ENCODE results near the gene MPP3.

MPP3 gene, protein sequence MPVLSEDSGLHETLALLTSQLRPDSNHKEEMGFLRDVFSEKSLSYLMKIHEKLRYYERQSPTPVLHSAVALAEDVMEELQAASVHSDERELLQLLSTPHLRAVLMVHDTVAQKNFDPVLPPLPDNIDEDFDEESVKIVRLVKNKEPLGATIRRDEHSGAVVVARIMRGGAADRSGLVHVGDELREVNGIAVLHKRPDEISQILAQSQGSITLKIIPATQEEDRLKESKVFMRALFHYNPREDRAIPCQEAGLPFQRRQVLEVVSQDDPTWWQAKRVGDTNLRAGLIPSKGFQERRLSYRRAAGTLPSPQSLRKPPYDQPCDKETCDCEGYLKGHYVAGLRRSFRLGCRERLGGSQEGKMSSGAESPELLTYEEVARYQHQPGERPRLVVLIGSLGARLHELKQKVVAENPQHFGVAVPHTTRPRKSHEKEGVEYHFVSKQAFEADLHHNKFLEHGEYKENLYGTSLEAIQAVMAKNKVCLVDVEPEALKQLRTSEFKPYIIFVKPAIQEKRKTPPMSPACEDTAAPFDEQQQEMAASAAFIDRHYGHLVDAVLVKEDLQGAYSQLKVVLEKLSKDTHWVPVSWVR

DNA sequence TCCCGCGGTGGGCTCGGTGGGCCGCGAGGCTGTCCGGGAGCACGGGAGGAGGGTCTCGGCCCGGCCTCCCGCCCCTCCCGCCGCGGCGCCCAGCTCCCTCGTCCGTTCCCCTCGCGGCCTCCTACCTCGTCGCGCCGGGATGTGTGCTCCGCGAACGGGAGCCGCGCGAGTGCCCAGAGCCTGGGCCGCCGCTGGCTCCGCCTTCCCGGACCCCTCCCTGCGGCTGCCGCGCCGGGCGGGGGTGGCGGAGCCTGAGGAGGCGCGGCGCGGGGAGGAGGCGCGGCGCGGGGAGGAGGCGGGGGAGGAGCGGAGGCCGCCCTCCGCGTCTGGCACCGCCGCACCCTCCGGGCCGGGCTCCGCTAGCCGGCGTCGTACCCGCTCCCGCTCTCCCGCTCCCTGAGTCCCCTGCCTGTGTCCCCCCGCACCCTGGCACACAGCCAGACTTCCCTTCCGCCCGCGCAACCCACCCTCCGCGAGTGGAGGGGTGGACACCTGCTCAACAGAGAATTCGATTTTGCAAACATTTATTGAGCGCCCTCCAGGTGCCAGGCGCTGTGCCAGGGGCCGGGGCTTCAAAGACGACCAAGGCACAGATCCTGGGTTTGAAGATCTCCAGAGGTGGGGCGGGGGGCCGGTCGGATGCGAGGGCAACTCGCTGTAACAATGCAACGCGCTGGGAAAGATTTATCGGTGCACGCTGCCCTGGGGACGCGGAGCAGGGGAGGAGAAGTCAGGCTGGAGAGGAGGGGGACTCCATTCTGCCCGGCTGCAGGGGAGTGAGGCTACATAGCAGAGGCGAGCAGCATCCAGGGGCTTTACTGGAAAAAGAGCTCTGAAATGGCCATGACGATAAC, at the start of gene MPP3:
Gene MPP3, minus strand, starts transcription at position 171 of the 854 bp plus-strand sequence. CDS start 1,240 bp downstream, outside the sequence.
- H4K20me1 ChIP-seq, result peaks cover 0 to 21% (median 0%) of the 10 kb centered on the region in 11 experiments; a peak in 4 of 22 replicates
- H3K4me2 ChIP-seq, result peak within 1 kb of the TSS; percentile 81 to 98 (median 96)
- TF ChIP-seq Cebpa-rat (IDR thresholded peaks at IDR 0.05), result no peak
- H3K36me3 ChIP-seq, result peaks cover 0 to 31% (median 3%) of the 10 kb centered on the region in 11 experiments; a peak in 9 of 22 replicates
- no peaks in the 10 kb centered on the region for H3K9me3 ChIP-seq (replicated peaks in 1 of 11)
- peak within 1 kb of the TSS; percentile 61 to 80 (median 77) for H3K9ac ChIP-seq
- H3K27me3 ChIP-seq, result peaks cover 0 to 17% (median 6%) of the 10 kb centered on the region in 11 experiments; a peak in 12 of 22 replicates
- peak within 1 kb of the TSS; percentile 58 to 76 (median 67) for H3K4me3 ChIP-seq
- peak within 1 kb of the TSS; percentile 12 to 69 (median 42); a peak in 17 of 22 replicates for H3K27ac ChIP-seq
- H3K4me1 ChIP-seq, result peaks cover 11 to 30% (median 14%) of the 10 kb centered on the region in 10 experiments; a peak in 18 of 20 replicates

DNA sequence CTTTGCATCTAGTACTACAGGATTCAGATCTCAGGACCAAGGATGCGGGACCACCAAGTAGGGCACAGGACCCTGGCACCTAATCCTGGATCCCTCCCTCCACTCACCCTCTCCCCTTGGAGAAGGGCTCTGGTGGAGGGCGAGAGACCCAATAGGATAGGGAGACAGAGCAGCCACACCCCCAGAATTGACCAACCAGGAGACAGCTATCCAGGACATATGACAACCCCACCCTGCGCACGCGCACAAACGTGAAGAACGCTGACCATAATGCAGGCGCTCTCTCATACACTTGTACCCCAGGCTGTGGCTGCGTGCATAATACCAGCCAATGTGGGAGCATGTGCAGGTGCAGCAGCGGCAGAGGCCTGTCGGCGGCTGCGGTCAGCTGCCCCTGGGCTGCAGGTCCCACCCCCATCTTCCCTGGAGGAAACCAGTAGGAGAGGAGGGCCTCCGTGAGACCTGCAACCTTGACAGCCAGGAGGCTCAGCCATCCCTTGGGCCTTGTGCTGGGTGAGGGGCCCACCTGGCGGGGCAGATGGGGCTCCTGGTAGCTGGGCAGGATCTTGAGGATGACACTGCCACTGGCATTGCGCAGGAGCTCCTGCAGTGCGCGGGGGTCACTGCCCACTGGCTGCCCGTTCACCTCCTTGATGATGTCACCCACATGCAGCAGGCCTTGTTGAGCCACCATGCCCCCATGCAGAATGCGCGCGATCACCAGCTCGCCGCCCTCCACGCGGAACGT, 49.0 kb upstream of the MPP3 start:
- H3K4me2 ChIP-seq, result no peak overlapping the region
- no peak overlapping the region for H3K9ac ChIP-seq
- TF ChIP-seq Cebpa-rat (IDR thresholded peaks at IDR 0.05), result no peak
- peaks cover 0 to 10% (median 0%) of the 10 kb centered on the region in 11 experiments; a peak in 2 of 22 replicates for H4K20me1 ChIP-seq
- no peaks in the 10 kb centered on the region for H3K9me3 ChIP-seq (replicated peaks in 1 of 11)
- no peak overlapping the region for H3K27ac ChIP-seq
- no peak overlapping the region for H3K4me3 ChIP-seq
- H3K4me1 ChIP-seq, result peaks cover 0 to 4% (median 0%) of the 10 kb centered on the region in 10 experiments; a peak in 1 of 20 replicates
- H3K27me3 ChIP-seq, result no peaks in the 10 kb centered on the region
- H3K36me3 ChIP-seq, result no peaks in the 10 kb centered on the region

DNA sequence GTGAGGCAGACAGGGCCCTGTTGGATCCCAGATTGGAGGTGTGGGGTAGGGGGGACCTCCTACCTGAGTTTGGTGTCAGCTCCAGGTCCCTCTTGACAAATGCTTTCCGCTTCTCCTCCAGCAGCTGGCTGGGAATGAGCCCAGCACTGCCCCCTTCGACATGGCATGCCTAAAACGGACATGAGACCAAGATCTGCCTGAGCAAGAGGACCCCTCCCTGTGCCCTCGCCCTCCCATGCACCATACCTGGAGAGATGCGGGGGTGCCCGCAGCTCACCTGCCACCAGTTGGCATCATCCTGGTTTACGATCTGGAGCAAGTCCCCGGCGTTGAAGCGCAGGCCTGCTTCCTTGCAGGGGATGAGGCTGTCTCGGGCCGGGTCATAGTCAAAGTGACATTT, 48.2 kb upstream of the MPP3 start:
- peaks cover 0 to 4% (median 0%) of the 10 kb centered on the region in 10 experiments; a peak in 1 of 20 replicates for H3K4me1 ChIP-seq
- no peak overlapping the region for H3K27ac ChIP-seq
- no peaks in the 10 kb centered on the region for H3K9me3 ChIP-seq (replicated peaks in 1 of 11)
- H3K27me3 ChIP-seq, result no peaks in the 10 kb centered on the region
- H4K20me1 ChIP-seq, result peaks cover 0 to 10% (median 0%) of the 10 kb centered on the region in 11 experiments; a peak in 2 of 22 replicates
- no peak for TF ChIP-seq Cebpa-rat (IDR thresholded peaks at IDR 0.05)
- no peak overlapping the region for H3K4me2 ChIP-seq
- no peaks in the 10 kb centered on the region for H3K36me3 ChIP-seq
- no peak overlapping the region for H3K4me3 ChIP-seq
- H3K9ac ChIP-seq, result no peak overlapping the region

DNA sequence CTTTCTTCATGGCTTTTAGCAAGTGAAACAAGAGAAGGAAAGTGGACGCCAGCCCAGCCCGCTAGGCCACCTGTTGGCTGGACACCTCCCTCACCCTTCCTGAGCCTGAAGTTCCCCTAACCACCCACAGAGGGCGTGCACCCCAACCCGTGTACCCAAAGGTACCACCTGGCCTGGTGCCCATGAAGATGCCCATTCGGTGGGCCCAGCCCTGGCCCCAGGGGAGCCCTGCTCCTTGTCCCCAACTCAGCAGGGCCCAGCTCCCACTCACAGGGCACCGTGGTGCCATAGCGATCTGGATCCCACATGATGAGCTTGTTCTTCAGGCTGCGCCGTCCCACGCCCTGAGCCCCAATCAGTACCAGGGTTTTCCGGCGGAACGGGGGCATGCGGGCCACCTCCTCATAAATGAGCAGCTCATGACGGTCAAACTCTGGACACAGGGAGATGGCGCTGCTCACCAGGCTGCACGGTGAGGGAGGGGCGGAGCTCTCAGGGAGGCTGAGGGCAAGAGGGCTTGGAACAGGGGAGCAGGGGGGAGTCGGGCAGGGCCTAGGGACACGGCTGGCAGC, 47.6 kb upstream of the MPP3 start:
- no peaks in the 10 kb centered on the region for H3K9me3 ChIP-seq (replicated peaks in 1 of 11)
- H3K9ac ChIP-seq, result no peak overlapping the region
- H3K4me3 ChIP-seq, result no peak overlapping the region
- peaks cover 0 to 4% (median 0%) of the 10 kb centered on the region in 10 experiments; a peak in 2 of 20 replicates for H3K4me1 ChIP-seq
- peaks cover 0 to 10% (median 0%) of the 10 kb centered on the region in 11 experiments; a peak in 2 of 22 replicates for H4K20me1 ChIP-seq
- no peak for TF ChIP-seq Cebpa-rat (IDR thresholded peaks at IDR 0.05)
- H3K27ac ChIP-seq, result no peak overlapping the region
- no peaks in the 10 kb centered on the region for H3K36me3 ChIP-seq
- H3K27me3 ChIP-seq, result no peaks in the 10 kb centered on the region
- H3K4me2 ChIP-seq, result no peak overlapping the region

DNA sequence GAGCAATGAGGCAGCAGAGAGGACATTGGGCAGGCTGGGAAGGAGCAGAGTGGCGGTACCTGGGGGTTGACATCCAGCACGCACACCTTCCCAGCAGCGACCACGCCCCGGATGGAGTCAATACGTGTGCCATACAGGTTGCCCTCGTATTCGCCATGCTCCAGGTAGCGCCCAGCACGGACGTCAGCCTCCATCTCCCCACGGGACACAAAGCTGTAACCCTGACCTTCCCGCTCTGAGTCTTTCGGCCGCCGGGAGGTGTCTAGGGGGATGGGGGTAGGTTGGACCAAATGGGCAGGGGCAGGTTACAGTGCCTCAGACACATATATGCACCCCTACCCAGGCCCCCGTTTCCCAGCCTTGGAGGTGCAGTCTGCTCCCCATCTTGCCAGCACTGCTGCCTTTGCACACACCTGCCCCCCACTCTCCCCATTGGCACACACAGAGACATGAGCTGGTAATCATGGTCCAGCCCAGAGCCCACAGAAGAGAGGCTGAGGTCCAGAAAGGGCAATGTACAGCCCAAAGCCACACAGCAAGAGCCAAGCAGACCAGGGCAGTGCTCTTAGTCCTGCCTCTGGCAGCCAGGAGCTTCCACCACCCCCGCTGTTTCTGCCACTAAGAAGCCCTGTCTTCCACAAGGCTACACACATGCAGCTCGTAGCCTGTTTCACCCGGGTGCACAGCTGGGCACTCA, 46.9 kb upstream of the MPP3 start:
- no peak overlapping the region for H3K27ac ChIP-seq
- no peak overlapping the region for H3K4me2 ChIP-seq
- H4K20me1 ChIP-seq, result peaks cover 0 to 10% (median 0%) of the 10 kb centered on the region in 11 experiments; a peak in 2 of 22 replicates

DNA sequence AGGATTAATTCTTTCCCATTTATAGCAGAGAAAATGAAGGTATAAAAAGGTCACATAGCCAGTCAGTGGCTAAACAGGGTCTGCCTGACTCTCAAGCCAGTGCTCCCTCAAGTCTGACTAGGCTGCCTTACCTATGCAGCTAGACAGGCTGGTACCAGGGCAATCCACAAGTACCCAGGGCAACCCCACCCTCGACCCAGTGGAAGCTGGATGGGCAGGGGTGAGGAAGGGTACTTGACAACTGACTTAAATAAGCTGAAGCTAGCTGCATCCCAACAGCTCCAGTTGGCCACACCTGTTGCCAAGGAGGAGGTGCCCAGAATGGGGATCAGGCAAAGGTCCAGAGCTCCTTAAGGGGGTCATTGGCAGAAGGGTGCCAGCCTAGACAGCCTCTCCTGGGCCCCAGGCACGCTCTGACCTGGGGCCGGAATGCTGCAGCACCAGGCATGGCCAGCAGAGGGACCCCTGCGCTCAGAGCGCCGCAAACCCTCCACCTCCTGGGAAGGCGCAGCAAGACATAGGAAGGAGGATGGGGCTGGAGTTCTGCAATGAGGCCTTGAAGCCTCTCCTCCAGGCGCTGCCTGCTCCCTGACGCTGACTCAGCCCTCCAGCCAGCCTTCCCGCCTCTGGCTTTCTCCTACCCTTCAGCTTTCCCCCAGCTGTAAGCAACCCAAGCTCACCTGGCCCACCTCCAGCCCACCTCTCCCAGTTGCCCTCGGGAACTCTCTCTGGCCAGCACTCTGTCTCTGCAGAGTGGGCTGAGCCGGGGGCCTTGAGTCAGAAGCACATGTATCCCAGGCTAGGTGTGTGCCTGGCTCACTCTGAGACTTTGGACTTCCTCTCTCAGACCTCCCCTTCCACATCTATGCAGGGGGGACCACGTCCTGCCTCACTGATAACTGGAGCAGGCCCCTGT, 45.6 kb upstream of the MPP3 start:
- no peak for TF ChIP-seq Cebpa-rat (IDR thresholded peaks at IDR 0.05)
- Histone ChIP-seq H3K4me1 (peaks cover 0 to 4% (median 0%) of the 10 kb centered on the region in 10 experiments; a peak in 2 of 20 replicates), H3K4me3 (no peak overlapping the region), H3K27me3 (no peaks in the 10 kb centered on the region), H3K27ac (no peak overlapping the region), H3K9ac (no peak overlapping the region), H3K9me3 (replicated peaks in 1 of 11) (peaks cover 0 to 10% (median 0%) of the 10 kb centered on the region in 11 experiments; a peak in 3 of 22 replicates), H3K36me3 (no peaks in the 10 kb centered on the region), H3K4me2 (peak overlapping the region in 1 of 11 experiments; percentile 40; a peak in 1 of 22 replicates), H4K20me1 (peaks cover 0 to 10% (median 0%) of the 10 kb centered on the region in 11 experiments; a peak in 2 of 22 replicates)

More for the DNA sequence above, 46.9 kb upstream of the MPP3 start:
- H3K9me3 ChIP-seq (replicated peaks in 1 of 11), result no peaks in the 10 kb centered on the region
- H3K36me3 ChIP-seq, result no peaks in the 10 kb centered on the region
- no peak overlapping the region for H3K9ac ChIP-seq
- H3K4me1 ChIP-seq, result peaks cover 0 to 4% (median 0%) of the 10 kb centered on the region in 10 experiments; a peak in 2 of 20 replicates
- TF ChIP-seq Cebpa-rat (IDR thresholded peaks at IDR 0.05), result no peak
- H3K27me3 ChIP-seq, result no peaks in the 10 kb centered on the region
- H3K4me3 ChIP-seq, result no peak overlapping the region
